DMS153 treated with DMSO at 0.1 percent for 48 hours (cell line): ENCODE measurements around the gene SMARCAL1.

Experiments
- DNase-seq: peaks from one replicate; lab custom pipeline; 2025; ENCODE audit not compliant: unreplicated experiment; lab: John Stamatoyannopoulos, UW

Gene SMARCAL1

GRCh38 chr2:216526939-216527338 is 114.7 kb downstream of the SMARCAL1 start:
- DNase-seq: no peak

GRCh38 chr2:216527600-216527999 is 115.3 kb downstream of the SMARCAL1 start:
- DNase-seq: no peak

- DNase-seq: no peak
These were observed 120.3 kb downstream of the SMARCAL1 start for GRCh38 chr2:216532562-216532961.
